RWPE2 (cell line): ENCODE measurements around the gene CDK16.

Source experiments
- ATAC-seq: fragments of 200-7000 bp; cut with Tn5 transposase; 3 replicates; pipeline ENCODE4 v1.9.1; 2021; ENCODE audit warnings: low read depth
- DNase-seq: peaks from one replicate; pipeline ENCODE4 v3.0.0-alpha.2; 2020; ENCODE audit warnings: low spot score
- H3K27ac ChIP-seq: fragments of 450-650 bp; 2 replicates; pipeline ENCODE4 v1.5.1; 2017; ENCODE audit warnings: mild to moderate bottlenecking; ENCODE audit not compliant: poor library complexity, severe bottlenecking
- H3K27me3 ChIP-seq: fragments of 250-450 bp; sonication (Bioruptor Pico); 2 replicates; pipeline ENCODE4 v1.5.1; 2021; ENCODE audit warnings: mild to moderate bottlenecking, moderate library complexity; ENCODE audit not compliant: insufficient read depth, poor library complexity, severe bottlenecking
- H3K36me3 ChIP-seq: fragments of 250-450 bp; sonication (Bioruptor Pico); 2 replicates; pipeline ENCODE4 v1.5.1; 2020; ENCODE audit warnings: low read depth, mild to moderate bottlenecking, moderate library complexity
- H3K4me1 ChIP-seq: fragments of 250-450 bp; sonication (Bioruptor Pico); 2 replicates; pipeline ENCODE4 v1.5.1; 2021; ENCODE audit warnings: mild to moderate bottlenecking, moderate library complexity; ENCODE audit not compliant: insufficient read depth, poor library complexity, severe bottlenecking
- H3K4me3 ChIP-seq: fragments of 250-450 bp; sonication (Bioruptor Pico); 2 replicates; pipeline ENCODE4 v1.5.1; 2021; ENCODE audit warnings: mild to moderate bottlenecking, moderate library complexity; ENCODE audit not compliant: severe bottlenecking
- H3K9me3 ChIP-seq: fragments of 250-450 bp; sonication (Bioruptor Pico); 2 replicates; pipeline ENCODE4 v1.5.1; 2021; ENCODE audit warnings: mild to moderate bottlenecking, moderate library complexity; ENCODE audit not compliant: severe bottlenecking
- TF ChIP-seq, protein P1 (sequence below): fragments of 450-650 bp; IDR thresholded peaks from one replicate; pipeline ENCODE4 v1.5.1; 2017; ENCODE audit warnings: mild to moderate bottlenecking, moderate library complexity; ENCODE audit not compliant: poor library complexity, severe bottlenecking

CDK16 gene

DNA sequence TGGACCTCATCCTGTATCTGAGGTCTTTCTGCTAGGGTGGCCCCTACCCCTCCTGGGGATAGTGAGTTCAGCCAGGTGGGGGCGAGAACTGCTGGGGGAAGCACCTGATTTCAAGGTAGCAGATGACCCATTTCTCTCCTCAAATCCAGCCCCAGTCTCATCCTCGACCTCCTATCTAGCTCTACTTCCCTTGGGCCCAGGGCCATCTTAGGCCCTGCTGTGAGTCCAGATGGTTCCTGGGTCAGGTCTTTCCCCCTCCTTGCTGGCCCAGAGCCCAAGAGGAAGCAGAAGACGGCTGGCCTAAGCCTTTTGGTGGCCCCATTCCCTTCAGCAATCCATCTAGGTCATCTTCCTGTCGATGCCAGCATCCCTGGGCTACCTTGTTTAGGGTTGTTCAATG lies 3.3 kb downstream of the CDK16 start:
- no peak overlapping the region for H3K27ac ChIP-seq
- H3K4me3 ChIP-seq, result no peak overlapping the region
- no peaks in the 10 kb centered on the region for H3K9me3 ChIP-seq
- TF ChIP-seq, protein P1, sequence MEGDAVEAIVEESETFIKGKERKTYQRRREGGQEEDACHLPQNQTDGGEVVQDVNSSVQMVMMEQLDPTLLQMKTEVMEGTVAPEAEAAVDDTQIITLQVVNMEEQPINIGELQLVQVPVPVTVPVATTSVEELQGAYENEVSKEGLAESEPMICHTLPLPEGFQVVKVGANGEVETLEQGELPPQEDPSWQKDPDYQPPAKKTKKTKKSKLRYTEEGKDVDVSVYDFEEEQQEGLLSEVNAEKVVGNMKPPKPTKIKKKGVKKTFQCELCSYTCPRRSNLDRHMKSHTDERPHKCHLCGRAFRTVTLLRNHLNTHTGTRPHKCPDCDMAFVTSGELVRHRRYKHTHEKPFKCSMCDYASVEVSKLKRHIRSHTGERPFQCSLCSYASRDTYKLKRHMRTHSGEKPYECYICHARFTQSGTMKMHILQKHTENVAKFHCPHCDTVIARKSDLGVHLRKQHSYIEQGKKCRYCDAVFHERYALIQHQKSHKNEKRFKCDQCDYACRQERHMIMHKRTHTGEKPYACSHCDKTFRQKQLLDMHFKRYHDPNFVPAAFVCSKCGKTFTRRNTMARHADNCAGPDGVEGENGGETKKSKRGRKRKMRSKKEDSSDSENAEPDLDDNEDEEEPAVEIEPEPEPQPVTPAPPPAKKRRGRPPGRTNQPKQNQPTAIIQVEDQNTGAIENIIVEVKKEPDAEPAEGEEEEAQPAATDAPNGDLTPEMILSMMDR, result no peak
- H3K36me3 ChIP-seq, result peaks cover 43% of the 10 kb centered on the region
- peaks cover 6% of the 10 kb centered on the region for H3K4me1 ChIP-seq
- ATAC-seq, result no peak
- no peaks in the 10 kb centered on the region for H3K27me3 ChIP-seq
- no peak for DNase-seq

DNA sequence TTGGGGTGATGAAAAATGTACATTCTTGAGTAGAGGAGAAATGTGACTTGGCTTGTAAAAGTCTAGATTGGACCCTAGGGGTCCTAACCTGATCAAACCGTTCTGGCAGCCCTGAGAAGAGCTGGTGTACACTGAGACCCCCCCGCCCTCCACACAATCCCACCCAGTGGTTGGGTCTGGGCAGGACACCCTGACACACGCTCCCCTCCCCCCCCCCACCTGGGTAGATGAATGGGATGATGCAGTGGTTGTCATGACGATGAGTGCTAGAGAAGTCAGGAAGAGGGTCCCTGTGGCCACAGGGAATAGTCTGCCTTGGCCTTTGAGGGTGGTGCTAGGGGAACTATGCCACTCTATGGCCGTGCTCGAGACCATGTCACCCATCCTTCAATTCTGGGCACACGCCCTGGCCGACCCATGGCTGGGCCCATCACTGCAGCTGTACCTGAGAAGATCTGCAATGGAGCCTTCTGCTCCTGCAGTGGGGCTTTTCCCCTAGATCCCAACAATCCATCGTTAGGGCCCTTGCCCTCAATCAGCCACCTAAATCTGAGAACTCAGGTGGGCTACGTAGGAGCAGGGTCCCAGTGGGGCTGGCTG lies 4.4 kb downstream of the CDK16 start:
- Histone ChIP-seq H3K27ac (no peak overlapping the region), H3K27me3 (no peaks in the 10 kb centered on the region), H3K4me1 (no peaks in the 10 kb centered on the region), H3K9me3 (no peaks in the 10 kb centered on the region), H3K36me3 (peaks cover 45% of the 10 kb centered on the region), H3K4me3 (no peak overlapping the region)
- DNase-seq, result no peak
- no peak for ATAC-seq
- TF ChIP-seq, protein P1, result no peak

DNA sequence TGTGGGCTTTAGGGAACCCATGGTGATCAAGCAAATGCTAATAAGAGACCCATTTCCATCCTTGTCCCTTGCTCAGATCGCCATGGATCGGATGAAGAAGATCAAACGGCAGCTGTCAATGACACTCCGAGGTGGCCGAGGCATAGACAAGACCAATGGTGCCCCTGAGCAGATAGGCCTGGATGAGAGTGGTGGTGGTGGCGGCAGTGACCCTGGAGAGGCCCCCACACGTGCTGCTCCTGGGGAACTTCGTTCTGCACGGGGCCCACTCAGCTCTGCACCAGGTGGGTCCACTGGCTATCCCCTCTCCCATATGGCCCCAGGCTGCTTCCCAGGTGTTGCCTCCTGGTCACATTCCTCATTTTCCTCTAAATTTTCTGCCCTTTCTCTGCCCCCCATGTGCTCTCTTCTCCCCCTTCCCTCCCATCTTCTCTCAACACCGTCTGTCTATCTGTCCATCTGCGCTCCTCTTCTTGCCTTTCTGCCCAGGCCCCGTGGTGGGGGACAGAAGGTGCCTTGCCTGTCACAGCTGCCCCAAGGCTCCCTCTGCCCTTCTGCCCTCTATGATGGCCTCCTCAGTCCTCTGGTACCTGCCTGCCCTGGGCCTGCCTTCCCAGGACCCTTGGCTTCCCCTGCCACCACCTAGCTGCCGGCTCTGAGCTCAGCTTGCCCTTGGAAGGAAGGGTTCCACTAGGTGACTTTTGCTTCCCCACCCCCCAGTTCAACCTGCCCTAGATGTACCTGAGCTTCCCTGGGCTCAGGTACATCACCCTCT lies 5.2 kb downstream of the CDK16 start:
- ATAC-seq, result no peak
- no peak for DNase-seq
- TF ChIP-seq, protein P1, result no peak
- Histone ChIP-seq H3K36me3 (peaks cover 53% of the 10 kb centered on the region), H3K9me3 (no peaks in the 10 kb centered on the region), H3K27me3 (no peaks in the 10 kb centered on the region), H3K4me3 (no peak overlapping the region), H3K4me1 (no peaks in the 10 kb centered on the region), H3K27ac (no peak overlapping the region)

DNA sequence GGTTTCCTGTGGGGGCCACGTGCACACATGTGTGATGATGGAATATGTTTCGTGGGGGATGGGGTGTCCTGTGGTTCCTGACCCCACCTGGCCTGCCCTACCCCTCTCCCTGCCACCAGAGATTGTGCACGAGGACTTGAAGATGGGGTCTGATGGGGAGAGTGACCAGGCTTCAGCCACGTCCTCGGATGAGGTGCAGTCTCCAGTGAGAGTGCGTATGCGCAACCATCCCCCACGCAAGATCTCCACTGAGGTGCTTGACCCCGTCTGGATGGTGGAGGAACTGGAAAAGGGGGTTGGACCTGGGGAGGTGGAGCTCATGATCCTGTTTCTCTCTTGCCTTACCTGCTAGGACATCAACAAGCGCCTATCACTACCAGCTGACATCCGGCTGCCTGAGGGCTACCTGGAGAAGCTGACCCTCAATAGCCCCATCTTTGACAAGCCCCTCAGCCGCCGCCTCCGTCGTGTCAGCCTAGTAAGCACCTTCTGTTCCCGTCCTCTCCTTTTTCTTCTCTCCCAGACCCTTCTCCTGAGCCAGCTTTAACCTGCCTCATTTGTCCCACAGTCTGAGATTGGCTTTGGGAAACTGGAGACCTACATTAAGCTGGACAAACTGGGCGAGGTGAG lies 5.9 kb downstream of the CDK16 start:
- Histone ChIP-seq H3K27ac (no peak overlapping the region), H3K4me1 (no peaks in the 10 kb centered on the region), H3K27me3 (no peaks in the 10 kb centered on the region), H3K9me3 (no peaks in the 10 kb centered on the region), H3K36me3 (peaks cover 53% of the 10 kb centered on the region), H3K4me3 (no peak overlapping the region)
- DNase-seq, result no peak
- TF ChIP-seq, protein P1, result no peak
- ATAC-seq, result no peak
